HCEC 1CT (cell line): ENCODE measurements around the gene LPIN1.

Experiments used
- DNase-seq: peaks from one replicate; pipeline ENCODE4 v3.0.0-alpha.2; 2017

The LPIN1 gene

GRCh38 chr2:11762799-11763461 is 16.5 kb downstream of the LPIN1 start:
- DNase-seq: no peak

DNA sequence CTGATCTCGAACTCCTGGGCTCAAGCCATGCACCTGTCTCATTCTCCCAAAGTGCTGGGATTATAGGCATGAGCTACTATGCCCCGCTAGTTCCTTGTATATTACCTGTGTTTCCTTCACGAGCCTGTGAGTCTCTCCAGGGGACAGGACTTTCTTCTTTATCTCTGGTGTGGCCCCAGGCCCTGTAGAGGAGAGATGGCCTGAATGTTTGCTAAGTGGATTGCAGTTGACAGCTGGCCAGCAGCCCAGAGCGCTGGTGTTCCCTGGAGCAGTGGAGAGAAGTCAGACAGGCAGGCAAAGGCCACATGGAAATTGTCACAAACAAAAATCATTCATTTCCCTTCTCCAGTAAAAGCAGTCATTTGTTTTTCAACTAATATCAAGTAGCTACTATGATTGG is 17.9 kb downstream of the LPIN1 start:
- DNase-seq: no peak

DNA sequence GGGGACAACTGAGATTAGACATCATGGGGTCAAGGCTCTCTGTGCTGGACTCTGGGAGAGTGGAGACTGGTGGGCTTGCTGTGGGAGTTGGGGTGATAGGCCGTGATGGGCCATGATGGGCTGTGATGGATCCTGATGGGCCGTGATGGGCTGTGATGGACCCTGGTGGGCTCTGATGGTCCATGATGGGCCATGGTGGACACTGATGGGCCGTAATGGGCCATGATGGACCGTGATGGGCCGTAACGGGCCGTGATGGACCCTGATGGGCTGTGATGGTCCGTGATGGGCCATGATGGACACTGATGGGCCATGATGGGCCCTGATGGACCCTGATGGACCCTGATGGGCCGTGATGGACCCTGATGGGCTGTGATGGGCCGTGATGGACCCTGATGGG is 18.5 kb downstream of the LPIN1 start:
- DNase-seq: no peak

- no peak for DNase-seq
Measured at GRCh38 chr2:11765501-11765900, 19.1 kb downstream of the LPIN1 start.

- no peak for DNase-seq
Measured at GRCh38 chr2:11766016-11766415, 19.6 kb downstream of the LPIN1 start.

DNA sequence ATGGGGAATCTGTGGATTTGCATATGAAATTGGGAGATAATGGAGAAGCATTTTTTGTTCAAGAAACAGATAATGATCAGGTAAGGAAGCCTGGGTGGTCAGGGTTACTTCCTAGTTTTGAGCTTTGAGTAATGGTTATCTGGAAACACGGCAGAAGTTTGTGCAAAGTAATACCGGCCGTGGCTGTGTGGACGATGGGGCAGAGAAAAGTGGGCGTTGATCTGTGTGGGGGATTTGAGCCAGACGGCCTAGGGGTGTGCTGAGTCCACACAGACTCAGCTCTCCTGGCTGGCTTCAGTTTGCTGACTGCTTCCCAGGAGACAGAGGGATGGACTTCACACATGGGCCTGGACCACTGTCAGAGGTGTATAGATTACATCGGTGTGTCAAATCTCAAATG is 21.3 kb downstream of the LPIN1 start:
- DNase-seq: no peak

DNA sequence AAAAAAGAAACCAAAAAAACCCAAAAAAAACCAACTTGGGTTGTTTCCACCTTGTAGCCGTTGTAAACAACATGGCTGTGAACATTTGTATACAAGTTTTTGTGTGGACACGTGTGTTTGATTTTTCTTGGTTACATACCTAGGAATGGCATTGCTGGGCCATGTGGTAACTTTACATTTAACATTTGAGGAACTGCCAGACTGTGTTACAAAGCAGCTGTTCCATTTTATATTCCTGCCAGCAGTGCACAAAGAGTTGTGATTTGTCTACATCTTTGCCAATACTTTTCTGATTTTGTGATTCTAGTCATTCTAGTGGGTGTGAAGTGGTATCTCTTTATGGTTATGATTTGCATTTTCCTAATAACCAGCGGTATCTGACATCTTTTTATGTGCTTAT is 22.5 kb downstream of the LPIN1 start:
- no peak for DNase-seq

GRCh38 chr2:11769516-11769915 is 23.1 kb downstream of the LPIN1 start:
- no peak for DNase-seq

GRCh38 chr2:11770531-11771188 is 24.2 kb downstream of the LPIN1 start:
- no peak for DNase-seq

- DNase-seq: no peak
Measured at GRCh38 chr2:11771971-11772615, 25.7 kb downstream of the LPIN1 start.

GRCh38 chr2:11773111-11773510 is 26.7 kb downstream of the LPIN1 start:
- no peak for DNase-seq

GRCh38 chr2:11773747-11774525 is 27.5 kb downstream of the LPIN1 start:
- DNase-seq: no peak

DNA sequence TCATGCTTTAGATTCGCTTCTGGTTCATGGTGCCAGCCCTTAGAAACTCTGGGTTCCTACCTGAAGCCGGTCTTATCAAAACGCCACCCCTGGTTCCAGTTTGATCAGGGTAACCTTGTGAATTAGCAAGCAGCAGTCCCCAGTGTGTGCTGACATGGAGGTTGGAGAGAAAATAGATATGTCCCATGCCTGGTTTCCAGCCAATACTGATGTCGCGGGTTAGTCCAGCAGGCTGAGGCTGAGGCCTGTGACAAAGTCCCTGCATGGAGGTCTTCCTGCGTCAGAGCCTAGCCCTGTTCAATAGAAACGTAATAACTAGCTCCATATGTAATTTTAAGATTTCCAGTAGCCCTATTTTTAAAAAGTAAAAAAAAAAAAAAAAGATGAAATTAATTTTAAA is 28.2 kb downstream of the LPIN1 start:
- DNase-seq: no peak

DNA sequence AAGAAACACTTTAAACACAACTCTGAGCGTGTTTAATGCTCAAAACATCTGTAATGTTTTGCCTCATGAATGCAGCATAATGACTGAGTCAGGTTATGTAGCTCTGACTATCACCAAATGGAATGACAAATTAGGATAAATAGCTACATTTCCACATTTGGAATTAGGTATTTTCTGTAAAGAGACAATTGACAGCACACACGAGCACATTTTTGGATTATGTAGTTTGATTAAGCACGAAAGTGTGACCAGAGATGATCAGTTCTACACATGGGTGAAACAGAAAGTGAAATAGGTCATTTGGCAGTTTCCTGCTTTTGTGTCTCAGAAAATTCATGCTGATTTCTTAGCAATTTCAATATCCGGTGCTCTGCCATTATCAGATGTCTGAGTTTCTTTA is 29.0 kb downstream of the LPIN1 start:
- peak; percentile 69 for DNase-seq

- no peak for DNase-seq
Measured at GRCh38 chr2:11777066-11777782, 30.8 kb downstream of the LPIN1 start.

DNA sequence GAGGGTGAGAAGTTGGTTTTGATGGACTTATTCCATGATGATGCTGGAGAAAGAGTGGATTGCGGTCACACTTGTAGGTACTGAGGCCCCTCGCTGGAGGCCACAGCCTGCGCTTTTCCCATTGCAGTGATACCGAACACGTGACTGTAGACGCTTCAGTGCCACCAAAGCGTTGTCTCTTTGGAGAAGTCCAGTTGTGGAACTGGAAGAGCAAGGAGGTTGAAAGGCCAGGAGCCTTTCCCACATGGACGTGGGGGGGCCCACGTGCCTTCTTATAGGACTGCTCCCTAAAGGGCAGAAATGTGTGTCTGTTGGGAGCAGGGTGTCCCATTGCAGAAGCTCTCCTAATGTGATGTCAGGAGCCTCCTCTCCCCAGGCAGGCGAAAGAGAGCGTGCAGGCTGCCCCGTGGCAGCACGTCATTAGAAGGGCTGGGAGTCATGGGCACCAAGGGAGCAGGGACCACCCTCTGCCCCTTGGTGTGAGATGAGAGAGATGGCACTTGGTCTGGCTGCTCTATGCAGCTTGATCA is 31.5 kb downstream of the LPIN1 start:
- DNase-seq: no peak

- DNase-seq: no peak
Measured at GRCh38 chr2:11778416-11778815, 32.0 kb downstream of the LPIN1 start.

GRCh38 chr2:11778923-11779757 is 32.7 kb downstream of the LPIN1 start:
- DNase-seq: peak; percentile 49

DNA sequence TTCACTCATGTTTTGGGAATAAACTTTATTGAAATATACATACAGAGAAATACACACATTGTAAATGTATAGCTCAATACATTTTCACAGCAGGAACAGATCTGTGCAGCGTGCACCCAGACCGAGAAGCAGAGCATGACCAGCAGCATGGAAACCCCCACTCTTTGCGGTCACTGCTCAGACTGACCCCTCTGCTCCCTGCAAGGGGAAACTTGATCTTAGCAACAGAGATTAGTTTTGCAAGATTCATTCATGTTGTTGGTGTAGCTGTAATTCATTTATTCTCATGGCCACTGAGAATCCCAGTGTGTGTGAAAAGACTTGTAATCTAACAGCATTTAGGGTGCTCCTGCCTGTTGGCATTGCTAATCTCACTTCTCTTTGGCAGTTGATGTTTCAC is 35.2 kb downstream of the LPIN1 start:
- DNase-seq: no peak

DNA sequence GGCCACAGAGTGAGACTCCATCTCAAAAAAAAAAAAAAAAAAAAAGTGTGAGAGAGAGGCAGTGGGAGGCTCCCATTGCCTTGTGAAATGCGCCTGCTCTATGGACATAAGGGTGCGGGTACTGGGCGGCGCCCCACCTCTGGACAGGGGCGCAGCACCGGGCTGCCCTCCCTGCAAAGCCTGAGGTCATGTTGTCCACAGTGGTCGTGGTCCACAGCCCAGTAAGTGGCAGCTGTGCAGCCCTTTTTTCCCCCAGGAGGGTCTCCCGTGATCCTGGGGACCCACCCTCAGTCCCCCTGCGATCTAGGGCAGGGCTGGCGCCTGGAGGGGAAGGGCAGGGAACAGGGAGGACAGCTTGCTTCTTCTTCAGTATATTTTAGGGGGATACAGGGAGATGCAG is 37.8 kb downstream of the LPIN1 start:
- no peak for DNase-seq

DNA sequence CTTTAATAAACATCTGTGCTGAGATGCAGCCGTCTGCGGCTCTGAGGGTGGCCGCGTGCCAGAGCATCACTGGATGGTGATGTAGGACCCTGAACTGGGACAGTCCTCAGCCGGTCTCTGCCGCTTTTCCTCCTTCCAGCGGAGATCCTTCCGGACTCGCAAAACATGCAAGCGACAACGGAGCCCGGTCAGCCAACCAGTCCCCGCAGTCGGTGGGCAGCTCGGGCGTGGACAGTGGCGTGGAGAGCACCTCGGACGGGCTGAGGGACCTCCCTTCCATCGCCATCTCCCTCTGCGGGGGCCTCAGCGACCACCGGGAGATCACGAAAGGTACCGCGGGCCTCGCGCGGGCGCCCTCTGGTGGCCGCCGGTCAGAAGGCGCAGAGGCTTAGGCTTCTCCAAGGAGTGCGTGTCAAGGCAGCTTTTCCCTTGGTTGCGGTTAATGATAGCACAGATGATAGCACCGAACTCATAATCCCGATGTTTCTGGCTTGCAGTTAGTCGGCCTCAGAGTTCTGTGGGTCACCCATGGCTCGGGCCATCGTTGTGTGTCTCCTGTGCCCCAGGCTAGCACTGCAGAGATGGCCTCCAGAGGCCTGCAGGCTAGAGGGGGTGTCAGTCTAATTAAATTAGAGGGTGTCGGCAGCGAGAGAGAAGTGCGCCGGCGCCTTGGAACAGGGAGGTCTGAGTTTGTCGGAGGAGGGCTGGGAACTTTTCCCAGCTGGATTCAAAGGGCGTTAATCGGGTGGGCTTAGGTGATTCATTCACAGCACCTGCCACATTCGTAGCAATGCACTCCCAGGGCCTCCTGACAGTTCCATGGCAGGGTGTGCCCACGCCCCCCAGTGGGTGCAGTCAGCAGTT is 38.5 kb downstream of the LPIN1 start:
- DNase-seq: no peak
